ENCODE results near the gene MNX1. TPM values are rescaled to one million over a fixed set of nuclear protein-coding genes. Genes with fewer than 3 reads are reported as not detected.

The MNX1 gene
- total and polyA plus RNA-seq, 9 of the 15 experiments (the other 6 are each of a cell fraction or from before 2014, with no cell fraction given): 0.15 to 8.0 (median 1.4) TPM

DNA sequence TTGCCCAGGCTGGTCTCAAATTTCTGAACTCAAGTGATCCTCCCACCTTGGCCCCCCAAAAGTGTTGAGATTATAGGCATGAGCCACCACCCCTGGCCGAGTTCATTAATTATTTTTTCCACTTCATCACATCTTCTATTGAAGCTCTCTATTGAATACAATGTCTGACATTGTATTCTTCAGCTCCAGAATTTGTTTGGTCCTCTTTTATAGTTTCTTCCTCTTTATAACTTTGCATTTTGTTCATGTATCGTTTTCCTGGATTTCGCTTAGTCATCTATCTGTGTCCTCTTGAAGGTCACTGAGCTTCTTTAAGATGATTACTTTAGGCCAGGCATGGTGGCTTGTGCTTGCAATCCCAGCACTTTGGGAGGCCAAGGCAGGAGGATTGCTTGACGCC, 30.8 kb downstream of the MNX1 start:
- ChIA-PET POLR2A (interaction anchor here (0.5 to 1.3 kb wide), 4 partner anchors 9 to 74 kb away, joined by 3 to 5 read pairs (median 3); no protein-coding TSS in a partner anchor), CTCF (ENCODE audit: low intra/inter-chr PET ratio) (no interaction called here)
- WGBS (ENCODE audit: insufficient coverage, low coverage, missing lambda C conversion rate): 27% methylated on average over 4 of the region's 4 CpGs
- Histone ChIP-seq H2AFZ (ENCODE audit: low read depth, low read length) (no peak overlapping the region), H3K9ac (ENCODE audit: insufficient read depth in 1 of 2, low read depth in 2 of 2, low read length in 2 of 2) (no peak overlapping the region), H4K20me1 (replicated peaks; ENCODE audit: control insufficient read depth, insufficient read depth, low read length) (no peaks in the 10 kb centered on the region), H3K27ac (ENCODE audit: extremely low read depth, low read depth, low read length) (no peak overlapping the region), H3K27me3 (ENCODE audit: control insufficient read depth in 2 of 2, insufficient read depth in 2 of 2, low read length in 2 of 2) (peaks cover 0 to 3% of the 10 kb centered on the region in 2 experiments; a peak in 1 of 5 replicates), H3K4me3 (no peak overlapping the region), H3K4me1 (replicated peaks in 1 of 2; ENCODE audit: control insufficient read depth in 2 of 2, insufficient read depth in 2 of 2, low read length in 2 of 2) (no peaks in the 10 kb centered on the region), H3K36me3 (ENCODE audit: control insufficient read depth, insufficient read depth, low read length) (no peaks in the 10 kb centered on the region), H3K4me2 (ENCODE audit: insufficient read depth, low read length) (no peak overlapping the region), H3K79me2 (ENCODE audit: control insufficient read depth, insufficient read depth, low read length) (no peaks in the 10 kb centered on the region), H3K9me3 (replicated peaks; ENCODE audit: control insufficient read depth, insufficient read depth, low read depth, low read length) (peaks cover 4% of the 10 kb centered on the region; the same call in 1 of the 2 replicates), H3K9me1 (ENCODE audit: control insufficient read depth, insufficient read depth, low read length) (no peaks in the 10 kb centered on the region)
- in situ Hi-C loops (cut with MboI) (no loop called here), intact Hi-C loops (cut with micrococcal nuclease) (no loop called here)
- FAIRE-seq (peak; percentile 19), ATAC-seq (no peak), DNase-seq (ENCODE audit: extremely low read depth in 1 of 4, low spot score in 3 of 4) (no peak)
- BruUV-seq (replicated peaks): no TSS peak
- TF ChIP-seq TCFL5 (CRISPR knock-in tag; conservative IDR thresholded peaks at IDR 0.05): no peak
- TF ChIP-seq, protein P1, sequence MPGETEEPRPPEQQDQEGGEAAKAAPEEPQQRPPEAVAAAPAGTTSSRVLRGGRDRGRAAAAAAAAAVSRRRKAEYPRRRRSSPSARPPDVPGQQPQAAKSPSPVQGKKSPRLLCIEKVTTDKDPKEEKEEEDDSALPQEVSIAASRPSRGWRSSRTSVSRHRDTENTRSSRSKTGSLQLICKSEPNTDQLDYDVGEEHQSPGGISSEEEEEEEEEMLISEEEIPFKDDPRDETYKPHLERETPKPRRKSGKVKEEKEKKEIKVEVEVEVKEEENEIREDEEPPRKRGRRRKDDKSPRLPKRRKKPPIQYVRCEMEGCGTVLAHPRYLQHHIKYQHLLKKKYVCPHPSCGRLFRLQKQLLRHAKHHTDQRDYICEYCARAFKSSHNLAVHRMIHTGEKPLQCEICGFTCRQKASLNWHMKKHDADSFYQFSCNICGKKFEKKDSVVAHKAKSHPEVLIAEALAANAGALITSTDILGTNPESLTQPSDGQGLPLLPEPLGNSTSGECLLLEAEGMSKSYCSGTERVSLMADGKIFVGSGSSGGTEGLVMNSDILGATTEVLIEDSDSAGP (CRISPR knock-in tag; IDR thresholded peaks at IDR 0.05): no peak
- TF ChIP-seq PCBP2 (IDR thresholded peaks at IDR 0.05; ENCODE audit: low read depth, low read length, poor library complexity, severe bottlenecking): no peak
- TF ChIP-seq RBFOX2 (IDR thresholded peaks at IDR 0.05; ENCODE audit: low read depth, low read length): no peak
- TF ChIP-seq MAFG (tag; conservative IDR thresholded peaks at IDR 0.05): peak; percentile 88
- TF ChIP-seq, protein P2, sequence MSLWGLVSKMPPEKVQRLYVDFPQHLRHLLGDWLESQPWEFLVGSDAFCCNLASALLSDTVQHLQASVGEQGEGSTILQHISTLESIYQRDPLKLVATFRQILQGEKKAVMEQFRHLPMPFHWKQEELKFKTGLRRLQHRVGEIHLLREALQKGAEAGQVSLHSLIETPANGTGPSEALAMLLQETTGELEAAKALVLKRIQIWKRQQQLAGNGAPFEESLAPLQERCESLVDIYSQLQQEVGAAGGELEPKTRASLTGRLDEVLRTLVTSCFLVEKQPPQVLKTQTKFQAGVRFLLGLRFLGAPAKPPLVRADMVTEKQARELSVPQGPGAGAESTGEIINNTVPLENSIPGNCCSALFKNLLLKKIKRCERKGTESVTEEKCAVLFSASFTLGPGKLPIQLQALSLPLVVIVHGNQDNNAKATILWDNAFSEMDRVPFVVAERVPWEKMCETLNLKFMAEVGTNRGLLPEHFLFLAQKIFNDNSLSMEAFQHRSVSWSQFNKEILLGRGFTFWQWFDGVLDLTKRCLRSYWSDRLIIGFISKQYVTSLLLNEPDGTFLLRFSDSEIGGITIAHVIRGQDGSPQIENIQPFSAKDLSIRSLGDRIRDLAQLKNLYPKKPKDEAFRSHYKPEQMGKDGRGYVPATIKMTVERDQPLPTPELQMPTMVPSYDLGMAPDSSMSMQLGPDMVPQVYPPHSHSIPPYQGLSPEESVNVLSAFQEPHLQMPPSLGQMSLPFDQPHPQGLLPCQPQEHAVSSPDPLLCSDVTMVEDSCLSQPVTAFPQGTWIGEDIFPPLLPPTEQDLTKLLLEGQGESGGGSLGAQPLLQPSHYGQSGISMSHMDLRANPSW (CRISPR knock-in tag; IDR thresholded peaks at IDR 0.05): no peak
- TF ChIP-seq JUND (IDR thresholded peaks at IDR 0.05; ENCODE audit: borderline replicate concordance, low read depth, low read length): no peak
- TF ChIP-seq JUND (tag; IDR thresholded peaks at IDR 0.05; ENCODE audit: borderline replicate concordance, low read depth, low read length): no peak
- TF ChIP-seq, protein P3, sequence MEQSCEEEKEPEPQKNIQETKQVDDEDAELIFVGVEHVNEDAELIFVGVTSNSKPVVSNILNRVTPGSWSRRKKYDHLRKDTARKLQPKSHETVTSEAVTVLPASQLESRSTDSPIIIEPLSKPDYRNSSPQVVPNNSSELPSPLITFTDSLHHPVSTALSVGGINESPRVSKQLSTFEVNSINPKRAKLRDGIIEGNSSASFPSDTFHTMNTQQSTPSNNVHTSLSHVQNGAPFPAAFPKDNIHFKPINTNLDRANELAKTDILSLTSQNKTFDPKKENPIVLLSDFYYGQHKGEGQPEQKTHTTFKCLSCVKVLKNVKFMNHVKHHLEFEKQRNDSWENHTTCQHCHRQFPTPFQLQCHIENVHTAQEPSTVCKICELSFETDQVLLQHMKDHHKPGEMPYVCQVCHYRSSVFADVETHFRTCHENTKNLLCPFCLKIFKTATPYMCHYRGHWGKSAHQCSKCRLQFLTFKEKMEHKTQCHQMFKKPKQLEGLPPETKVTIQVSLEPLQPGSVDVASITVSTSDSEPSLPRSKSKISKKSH (CRISPR knock-in tag; IDR thresholded peaks at IDR 0.05): peak; percentile 42; the same call in 1 of the 2 replicates
- TF ChIP-seq, protein P4, sequence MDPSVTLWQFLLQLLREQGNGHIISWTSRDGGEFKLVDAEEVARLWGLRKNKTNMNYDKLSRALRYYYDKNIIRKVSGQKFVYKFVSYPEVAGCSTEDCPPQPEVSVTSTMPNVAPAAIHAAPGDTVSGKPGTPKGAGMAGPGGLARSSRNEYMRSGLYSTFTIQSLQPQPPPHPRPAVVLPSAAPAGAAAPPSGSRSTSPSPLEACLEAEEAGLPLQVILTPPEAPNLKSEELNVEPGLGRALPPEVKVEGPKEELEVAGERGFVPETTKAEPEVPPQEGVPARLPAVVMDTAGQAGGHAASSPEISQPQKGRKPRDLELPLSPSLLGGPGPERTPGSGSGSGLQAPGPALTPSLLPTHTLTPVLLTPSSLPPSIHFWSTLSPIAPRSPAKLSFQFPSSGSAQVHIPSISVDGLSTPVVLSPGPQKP (CRISPR knock-in tag; IDR thresholded peaks at IDR 0.05): no peak
- TF ChIP-seq, protein P5, sequence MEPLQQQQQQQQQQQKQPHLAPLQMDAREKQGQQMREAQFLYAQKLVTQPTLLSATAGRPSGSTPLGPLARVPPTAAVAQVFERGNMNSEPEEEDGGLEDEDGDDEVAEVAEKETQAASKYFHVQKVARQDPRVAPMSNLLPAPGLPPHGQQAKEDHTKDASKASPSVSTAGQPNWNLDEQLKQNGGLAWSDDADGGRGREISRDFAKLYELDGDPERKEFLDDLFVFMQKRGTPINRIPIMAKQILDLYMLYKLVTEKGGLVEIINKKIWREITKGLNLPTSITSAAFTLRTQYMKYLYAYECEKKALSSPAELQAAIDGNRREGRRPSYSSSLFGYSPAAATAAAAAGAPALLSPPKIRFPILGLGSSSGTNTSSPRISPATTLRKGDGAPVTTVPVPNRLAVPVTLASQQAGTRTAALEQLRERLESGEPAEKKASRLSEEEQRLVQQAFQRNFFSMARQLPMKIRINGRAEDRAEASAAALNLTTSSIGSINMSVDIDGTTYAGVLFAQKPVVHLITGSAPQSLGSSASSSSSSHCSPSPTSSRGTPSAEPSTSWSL (CRISPR knock-in tag; IDR thresholded peaks at IDR 0.05; ENCODE audit: borderline replicate concordance): no peak
- no peak for TF ChIP-seq ZNF830 (CRISPR knock-in tag; IDR thresholded peaks at IDR 0.05)
- no peak for TF ChIP-seq ZNF766 (CRISPR knock-in tag; conservative IDR thresholded peaks at IDR 0.05)
- no peak for TF ChIP-seq ELF1 (tag; IDR thresholded peaks at IDR 0.05)
